Activated naive CD4-positive, alpha-beta T cell treated with anti-CD3 and anti-CD28 coated beads for 36 hours (primary cell): ENCODE results near the gene VPS11. TPM values are rescaled to one million over a fixed set of nuclear protein-coding genes. Genes with fewer than 3 reads are reported as not detected.

Experiments
- CTCF ChIA-PET: fragments of 350-600 bp; sonication (Branson Sonifier 250); formaldehyde crosslinking; loops from one replicate; lab custom pipeline; 2021; ENCODE audit warnings: antibody characterized with exemption; lab: Charles Lee
- DNase-seq: peaks from one replicate; pipeline ENCODE4 v3.0.0-alpha.2; 2020
- H3K27ac Mint-ChIP-seq: one replicate; pipeline ENCODE4 v1.8.0; 2021; ENCODE audit warnings: mild to moderate bottlenecking, mixed read lengths
- H3K27me3 Mint-ChIP-seq: one replicate; pipeline ENCODE4 v1.8.0; 2021; ENCODE audit warnings: low read depth, mixed read lengths
- H3K36me3 Mint-ChIP-seq: one replicate; pipeline ENCODE4 v1.8.0; 2021; ENCODE audit warnings: low read depth, mixed read lengths
- H3K4me1 Mint-ChIP-seq: one replicate; pipeline ENCODE4 v1.8.0; 2021; ENCODE audit warnings: low read depth, mixed read lengths
- H3K4me3 Mint-ChIP-seq: one replicate; pipeline ENCODE4 v1.8.0; 2021; ENCODE audit warnings: mild to moderate bottlenecking, moderate library complexity, mixed read lengths
- H3K9me3 Mint-ChIP-seq: one replicate; pipeline ENCODE4 v1.8.0; 2021; ENCODE audit warnings: mixed read lengths
- intact Hi-C: fragments of 100-400 bp; cut with micrococcal nuclease; formaldehyde crosslinking; loops from one replicate; pipeline ENCODE4 v1.15.1; 2023
- total RNA-seq, 2 experiments: library from RNA; stranded (reverse); gene quantifications; one replicate each; pipeline ENCODE4 v1.2.3, GENCODE V29; 2021

Gene VPS11
- total RNA-seq, 2 experiments from 2014 or later = 16.9 to 19.5 TPM

GRCh38 chr11:119108146-119108856 is 40.7 kb downstream of the VPS11 start:
- H3K27me3 Mint-ChIP-seq = no peaks in the 10 kb centered on the region
- CTCF ChIA-PET = interaction anchor here (0.5 to 1.9 kb wide), 6 partner anchors 9 to 230 kb away, joined by 3 to 7 read pairs (median 4); no protein-coding TSS in a partner anchor
- H3K27ac Mint-ChIP-seq = peak overlapping the region; percentile 88
- H3K4me1 Mint-ChIP-seq = peaks cover 40% of the 10 kb centered on the region
- peak overlapping the region; percentile 93 for H3K4me3 Mint-ChIP-seq
- H3K36me3 Mint-ChIP-seq = peaks cover 8% of the 10 kb centered on the region
- intact Hi-C loops = loop anchor here (10.0 kb wide), 1 partner anchor 884 kb away; the partner anchor contains the start of gene JAML
- DNase-seq = peak; percentile 61
- no peaks in the 10 kb centered on the region for H3K9me3 Mint-ChIP-seq

GRCh38 chr11:119108857-119109221 is 41.2 kb downstream of the VPS11 start:
- intact Hi-C loops = loop anchor here (10.0 kb wide), 1 partner anchor 884 kb away; the partner anchor contains the start of gene JAML
- H3K27me3 Mint-ChIP-seq = no peaks in the 10 kb centered on the region
- DNase-seq = no peak
- H3K27ac Mint-ChIP-seq = peak overlapping the region; percentile 88
- peaks cover 42% of the 10 kb centered on the region for H3K4me1 Mint-ChIP-seq
- peaks cover 9% of the 10 kb centered on the region for H3K36me3 Mint-ChIP-seq
- CTCF ChIA-PET = interaction anchor here (0.5 to 1.9 kb wide), 10 partner anchors 9 to 230 kb away, joined by 3 to 7 read pairs (median 4); a partner anchor contains a TSS
- H3K9me3 Mint-ChIP-seq = no peaks in the 10 kb centered on the region
- H3K4me3 Mint-ChIP-seq = peak overlapping the region; percentile 93

GRCh38 chr11:119109843-119110242 is 42.2 kb downstream of the VPS11 start:
- peak overlapping the region; percentile 37 for H3K27ac Mint-ChIP-seq
- H3K36me3 Mint-ChIP-seq = peaks cover 13% of the 10 kb centered on the region
- no peak overlapping the region for H3K4me3 Mint-ChIP-seq
- peaks cover 44% of the 10 kb centered on the region for H3K4me1 Mint-ChIP-seq
- intact Hi-C loops = loop anchor here (10.0 kb wide), 1 partner anchor 885 kb away; the partner anchor contains the start of gene JAML
- DNase-seq = no peak
- H3K9me3 Mint-ChIP-seq = no peaks in the 10 kb centered on the region
- no peaks in the 10 kb centered on the region for H3K27me3 Mint-ChIP-seq
- CTCF ChIA-PET = interaction anchor here (0.5 to 1.9 kb wide), 10 partner anchors 10 to 213 kb away, joined by 3 to 7 read pairs (median 3); a partner anchor contains a TSS

- intact Hi-C loops = no loop called here
- Mint-ChIP-seq H3K27ac (peak overlapping the region; percentile 23), H3K36me3 (peaks cover 17% of the 10 kb centered on the region), H3K4me3 (no peak overlapping the region), H3K4me1 (peaks cover 50% of the 10 kb centered on the region), H3K9me3 (no peaks in the 10 kb centered on the region), H3K27me3 (no peaks in the 10 kb centered on the region)
- no peak for DNase-seq
- CTCF ChIA-PET = interaction anchor here (0.9 to 1.8 kb wide), 3 partner anchors 13 to 213 kb away, joined by 3 to 6 read pairs (median 3); no protein-coding TSS in a partner anchor
Measured at GRCh38 chr11:119110439-119110838, 42.8 kb downstream of the VPS11 start.

- CTCF ChIA-PET = interaction anchor here (1.2 kb wide), 1 partner anchor 81 kb away, joined by 4 read pairs; the partner anchor contains the start of gene SLC37A4
- Mint-ChIP-seq H3K4me3 (no peak overlapping the region), H3K9me3 (no peaks in the 10 kb centered on the region), H3K36me3 (peaks cover 25% of the 10 kb centered on the region), H3K4me1 (peaks cover 50% of the 10 kb centered on the region), H3K27ac (no peak overlapping the region), H3K27me3 (no peaks in the 10 kb centered on the region)
- intact Hi-C loops = no loop called here
- no peak for DNase-seq
Measured at GRCh38 chr11:119111361-119111925, 43.8 kb downstream of the VPS11 start.

GRCh38 chr11:119112314-119113020 is 44.8 kb downstream of the VPS11 start:
- DNase-seq = no peak
- Mint-ChIP-seq H3K4me3 (no peak overlapping the region), H3K4me1 (peaks cover 48% of the 10 kb centered on the region), H3K9me3 (no peaks in the 10 kb centered on the region), H3K27me3 (no peaks in the 10 kb centered on the region), H3K27ac (peak overlapping the region; percentile 0), H3K36me3 (peaks cover 31% of the 10 kb centered on the region)
- CTCF ChIA-PET = interaction anchor here (0.6 to 1.2 kb wide), 2 partner anchors 82 to 105 kb away, joined by 3 to 4 read pairs; partner anchors contain the start of gene SLC37A4
- intact Hi-C loops = no loop called here

GRCh38 chr11:119113716-119114115 is 46.1 kb downstream of the VPS11 start:
- Mint-ChIP-seq H3K4me1 (peaks cover 42% of the 10 kb centered on the region), H3K4me3 (no peak overlapping the region), H3K9me3 (no peaks in the 10 kb centered on the region), H3K36me3 (peaks cover 30% of the 10 kb centered on the region), H3K27ac (peak overlapping the region; percentile 96), H3K27me3 (no peaks in the 10 kb centered on the region)
- no peak for DNase-seq
- intact Hi-C loops = no loop called here
- CTCF ChIA-PET = no interaction called here

- no peak overlapping the region for H3K4me3 Mint-ChIP-seq
- peak overlapping the region; percentile 96 for H3K27ac Mint-ChIP-seq
- no peak for DNase-seq
- intact Hi-C loops = no loop called here
- no peaks in the 10 kb centered on the region for H3K9me3 Mint-ChIP-seq
- H3K4me1 Mint-ChIP-seq = peaks cover 36% of the 10 kb centered on the region
- H3K36me3 Mint-ChIP-seq = peaks cover 30% of the 10 kb centered on the region
- CTCF ChIA-PET = interaction anchor here (0.6 kb wide), 1 partner anchor 101 kb away, joined by 3 read pairs; no protein-coding TSS in a partner anchor
- no peaks in the 10 kb centered on the region for H3K27me3 Mint-ChIP-seq
Measured at GRCh38 chr11:119114351-119114750, 46.7 kb downstream of the VPS11 start.

GRCh38 chr11:119115484-119116234 is 48.0 kb downstream of the VPS11 start:
- Mint-ChIP-seq H3K4me1 (peaks cover 35% of the 10 kb centered on the region), H3K36me3 (peaks cover 30% of the 10 kb centered on the region), H3K9me3 (no peaks in the 10 kb centered on the region), H3K4me3 (peak overlapping the region; percentile 76), H3K27me3 (no peaks in the 10 kb centered on the region), H3K27ac (peak overlapping the region; percentile 96)
- intact Hi-C loops = loop anchor here (1.0 kb wide), 1 partner anchor 8 kb away; the partner anchor contains the start of gene C2CD2L
- CTCF ChIA-PET = interaction anchor here (0.5 to 1.2 kb wide), 4 partner anchors 53 to 773 kb away, joined by 3 to 5 read pairs (median 4); partner anchors contain the start of gene CD3D
- DNase-seq = peak; percentile 66

- Mint-ChIP-seq H3K9me3 (no peaks in the 10 kb centered on the region), H3K4me3 (peak overlapping the region; percentile 76), H3K27me3 (no peaks in the 10 kb centered on the region), H3K27ac (peak overlapping the region; percentile 96), H3K4me1 (peaks cover 36% of the 10 kb centered on the region), H3K36me3 (peaks cover 30% of the 10 kb centered on the region)
- no peak for DNase-seq
- CTCF ChIA-PET = interaction anchor here (0.6 to 1.2 kb wide), 4 partner anchors 34 to 774 kb away, joined by 3 to 5 read pairs (median 4); partner anchors contain the start of gene CD3D
- intact Hi-C loops = no loop called here
Measured at GRCh38 chr11:119116235-119116594, 48.6 kb downstream of the VPS11 start.

- intact Hi-C loops = no loop called here
- no peaks in the 10 kb centered on the region for H3K9me3 Mint-ChIP-seq
- peaks cover 30% of the 10 kb centered on the region for H3K36me3 Mint-ChIP-seq
- peaks cover 36% of the 10 kb centered on the region for H3K4me1 Mint-ChIP-seq
- H3K4me3 Mint-ChIP-seq = peak overlapping the region; percentile 30
- CTCF ChIA-PET = interaction anchor here (0.6 to 1.5 kb wide), 3 partner anchors 34 to 224 kb away, joined by 3 to 4 read pairs (median 3); partner anchors contain the start of gene C1QTNF5
- no peaks in the 10 kb centered on the region for H3K27me3 Mint-ChIP-seq
- no peak for DNase-seq
- H3K27ac Mint-ChIP-seq = peak overlapping the region; percentile 96
Measured at GRCh38 chr11:119116601-119117000, 49.0 kb downstream of the VPS11 start.
